GM18505 (cell line): ENCODE measurements around the gene TUBGCP6.
A peak's percentile ranks its signal among the peaks of the same experiment; 100 is the strongest.

Experiments
- ATAC-seq: cut with Tn5 transposase; IDR thresholded peaks from one replicate; pipeline ENCODE4 v1.9.1; 2021; ENCODE audit not compliant: unreplicated experiment
- POLR2A ChIP-seq: IDR thresholded peaks from 4 replicates; pipeline ENCODE4 v1.6.1; 2011; ENCODE audit warnings: borderline replicate concordance; ENCODE audit not compliant: insufficient read depth, insufficient read length; ENCODE audit errors: extremely low read depth

Gene TUBGCP6

DNA sequence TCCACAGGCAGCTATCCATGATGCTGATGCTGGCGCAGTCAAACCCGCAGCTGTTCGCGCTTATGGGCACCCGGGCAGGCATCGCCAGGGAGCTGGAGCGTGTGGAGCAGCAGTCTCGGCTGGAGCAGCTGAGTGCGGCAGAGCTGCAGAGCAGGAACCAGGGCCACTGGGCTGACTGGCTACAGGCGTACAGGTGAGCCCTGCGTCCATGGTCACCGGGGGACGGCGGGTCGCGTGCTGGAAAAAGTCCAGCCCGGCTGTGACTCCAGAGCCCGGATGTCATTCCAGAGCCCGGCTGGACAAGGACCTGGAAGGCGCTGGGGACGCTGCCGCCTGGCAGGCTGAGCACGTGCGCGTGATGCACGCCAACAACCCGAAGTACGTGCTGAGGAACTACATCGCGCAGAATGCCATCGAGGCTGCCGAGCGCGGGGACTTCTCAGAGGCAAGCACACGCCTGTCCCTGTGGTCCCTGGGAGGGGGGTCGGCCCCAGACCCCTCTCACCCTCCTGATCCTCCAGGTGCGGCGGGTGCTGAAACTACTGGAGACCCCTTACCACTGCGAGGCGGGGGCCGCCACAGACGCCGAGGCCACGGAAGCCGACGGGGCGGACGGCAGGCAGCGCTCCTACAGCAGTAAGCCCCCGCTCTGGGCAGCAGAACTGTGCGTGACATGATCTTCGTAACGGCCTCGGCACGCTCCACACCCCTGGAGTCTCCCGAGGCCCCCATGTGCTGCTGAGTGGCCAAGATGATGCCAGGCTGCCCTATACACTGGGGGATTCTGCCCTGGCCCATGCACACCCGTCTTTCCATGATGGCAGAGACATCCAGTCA, 27.9 kb downstream of the TUBGCP6 start:
- no peak for TF ChIP-seq POLR2A
- ATAC-seq = no peak

DNA sequence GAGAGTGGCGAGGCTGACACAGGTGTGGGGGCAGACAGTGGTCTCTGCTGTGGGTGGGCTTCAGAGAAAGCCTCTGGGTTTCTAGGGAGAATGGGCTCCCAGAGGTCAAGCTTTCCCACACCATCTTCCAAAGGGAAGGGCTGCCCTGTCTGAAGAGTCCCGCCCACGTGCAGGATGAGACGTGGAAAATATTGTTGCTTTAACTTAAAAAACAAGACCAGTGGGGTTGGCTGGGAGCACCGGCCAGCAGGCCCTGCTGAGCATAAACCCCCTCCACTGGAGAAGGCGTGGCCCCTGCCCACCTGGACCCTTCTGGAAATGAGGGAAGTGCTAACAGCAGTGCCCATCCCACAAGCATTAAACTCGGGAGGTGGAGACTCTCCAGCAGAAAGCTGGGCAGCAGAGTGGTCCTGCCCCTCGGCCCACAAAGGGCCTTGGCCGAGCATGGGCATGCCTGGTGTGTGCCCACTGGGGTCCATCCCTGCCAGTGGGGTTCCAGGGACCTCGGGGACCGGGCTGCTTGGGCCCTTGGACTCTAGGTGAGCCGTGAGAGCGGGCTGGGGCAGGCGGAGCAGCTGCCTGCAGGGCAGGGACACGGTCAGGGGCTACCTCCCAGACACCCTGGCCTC, 28.7 kb downstream of the TUBGCP6 start:
- no peak for TF ChIP-seq POLR2A
- no peak for ATAC-seq

DNA sequence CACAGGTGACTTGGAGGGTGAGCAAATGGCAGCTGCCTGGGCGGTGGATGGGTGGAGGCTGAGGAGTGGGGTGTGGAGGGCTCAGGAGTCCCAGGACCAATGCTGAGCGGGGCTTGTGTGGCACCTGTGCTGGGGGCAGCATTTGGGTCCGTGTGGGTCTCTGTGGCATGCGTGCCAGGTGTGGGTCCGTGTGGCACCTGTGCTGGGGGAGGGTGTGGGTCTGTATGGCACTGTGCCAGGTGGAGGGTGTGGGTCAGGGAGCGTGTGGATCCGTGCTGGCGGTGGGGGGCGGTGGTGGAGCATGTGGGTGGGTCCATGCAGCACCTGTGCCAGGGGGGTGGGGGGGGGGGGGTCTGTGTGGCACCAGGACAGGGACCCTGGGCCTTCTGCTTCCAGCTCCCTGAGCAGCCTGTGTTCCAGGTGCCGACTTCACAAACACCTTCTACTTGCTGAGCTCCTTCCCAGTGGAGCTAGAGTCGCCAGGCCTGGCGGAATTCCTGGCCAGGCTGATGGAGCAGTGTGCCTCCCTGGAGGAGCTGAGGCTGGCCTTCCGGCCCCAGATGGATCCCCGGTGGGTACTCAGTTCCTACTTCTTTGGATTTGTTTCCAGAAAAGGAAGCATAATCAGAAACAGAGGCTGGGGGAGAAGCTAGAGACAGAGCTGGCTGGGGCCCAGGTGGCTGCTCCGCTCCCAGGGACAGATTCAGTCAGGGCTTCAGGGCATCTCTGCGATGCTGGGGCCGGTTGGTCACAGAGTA, 29.3 kb downstream of the TUBGCP6 start:
- TF ChIP-seq POLR2A = no peak
- no peak for ATAC-seq

DNA sequence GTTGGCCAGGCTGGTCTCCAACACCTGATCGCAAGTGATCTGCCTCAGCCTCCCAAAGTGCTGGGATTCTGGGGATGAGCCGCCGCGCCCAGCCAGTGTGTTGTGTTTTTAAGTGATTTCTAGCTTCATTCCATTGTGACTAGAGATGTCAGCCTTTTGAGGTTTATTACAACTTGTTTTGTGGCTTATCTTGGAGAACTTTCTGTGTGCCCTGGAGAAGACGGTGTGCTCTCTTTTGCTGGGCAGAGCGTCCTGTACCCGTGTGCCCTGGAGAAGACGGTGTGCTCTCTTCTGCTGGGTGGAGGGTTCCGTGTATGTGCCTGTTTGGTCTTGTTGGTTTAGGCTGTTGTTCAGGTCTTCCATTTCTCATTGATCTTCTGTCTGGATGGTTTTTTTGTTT, 31.6 kb downstream of the TUBGCP6 start:
- ATAC-seq = no peak
- TF ChIP-seq POLR2A = no peak

DNA sequence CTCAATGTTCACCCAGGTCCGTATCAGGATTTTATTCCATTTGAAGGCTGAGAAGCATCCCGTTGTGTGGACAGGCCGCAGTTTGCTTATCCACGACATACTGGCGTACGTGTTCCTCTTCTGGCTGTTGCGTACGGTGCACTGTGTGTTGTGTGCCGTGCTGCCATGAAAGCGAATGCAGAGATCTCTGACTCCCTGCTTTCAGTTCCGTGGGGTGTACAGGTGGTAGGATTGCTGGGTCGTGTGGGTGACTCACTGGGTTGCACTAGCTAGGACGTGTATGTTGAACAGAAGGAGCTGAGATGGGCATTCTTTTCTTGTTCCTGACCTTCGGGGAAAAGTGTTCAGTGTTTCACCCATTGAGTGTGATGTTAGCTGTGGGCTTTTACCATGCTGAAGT, 33.7 kb downstream of the TUBGCP6 start:
- no peak for TF ChIP-seq POLR2A
- no peak for ATAC-seq

DNA sequence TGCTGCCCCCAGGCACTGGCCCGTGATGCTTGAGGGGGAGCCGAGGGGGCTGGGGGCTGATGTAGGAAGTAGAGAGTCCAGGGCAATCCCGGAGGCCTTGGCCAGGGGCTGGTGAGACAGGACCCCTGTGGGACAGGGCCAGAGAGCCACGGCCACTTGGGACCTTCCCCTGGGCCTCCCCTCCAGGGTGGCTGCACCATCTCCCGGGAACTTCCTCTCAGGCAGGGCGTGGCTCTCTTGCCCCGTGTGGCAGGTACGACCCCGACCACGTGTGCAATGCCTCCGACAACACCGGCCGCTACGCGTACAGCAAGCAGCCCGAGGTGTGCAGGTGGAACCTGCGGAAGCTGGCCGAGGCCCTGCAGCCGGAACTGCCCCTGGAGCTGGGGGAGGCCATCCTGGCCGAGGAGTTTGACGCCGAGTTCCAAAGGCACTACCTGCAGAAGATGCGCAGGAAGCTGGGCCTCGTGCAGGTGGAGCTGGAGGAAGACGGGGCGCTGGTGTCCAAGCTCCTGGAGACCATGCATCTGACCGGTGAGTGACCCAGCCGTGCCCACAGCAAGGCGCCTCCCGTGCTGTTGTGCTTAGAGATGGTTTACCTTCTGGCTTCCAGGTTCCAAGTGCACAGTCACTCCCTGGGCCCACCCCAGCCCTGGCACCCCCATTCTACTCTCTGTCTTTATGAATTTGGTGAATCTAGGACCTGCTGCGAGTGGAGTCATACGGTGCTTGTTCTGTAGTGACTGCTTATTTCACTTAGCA, 34.3 kb downstream of the TUBGCP6 start:
- no peak for ATAC-seq
- peak; percentile 29 for TF ChIP-seq POLR2A

DNA sequence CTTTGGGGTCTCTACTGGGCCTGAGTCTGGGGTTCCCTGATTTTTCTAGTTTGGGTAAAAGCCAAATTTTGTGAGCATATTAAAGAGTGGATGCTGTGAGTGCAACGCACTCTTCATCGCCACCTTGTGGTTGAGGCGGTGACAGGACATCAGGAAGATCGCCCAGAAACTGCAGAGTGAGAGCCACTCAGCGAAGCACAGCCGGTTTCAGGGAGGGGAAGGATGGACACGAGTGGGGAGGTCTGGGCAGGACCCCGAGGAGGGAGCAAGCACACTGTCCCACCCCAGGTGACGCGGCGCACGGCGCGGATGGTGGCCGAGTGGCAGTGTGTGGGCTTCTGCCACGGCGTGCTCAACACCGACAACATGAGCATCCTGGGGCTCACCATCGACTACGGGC, 34.9 kb downstream of the TUBGCP6 start:
- ATAC-seq = no peak
- no peak for TF ChIP-seq POLR2A

DNA sequence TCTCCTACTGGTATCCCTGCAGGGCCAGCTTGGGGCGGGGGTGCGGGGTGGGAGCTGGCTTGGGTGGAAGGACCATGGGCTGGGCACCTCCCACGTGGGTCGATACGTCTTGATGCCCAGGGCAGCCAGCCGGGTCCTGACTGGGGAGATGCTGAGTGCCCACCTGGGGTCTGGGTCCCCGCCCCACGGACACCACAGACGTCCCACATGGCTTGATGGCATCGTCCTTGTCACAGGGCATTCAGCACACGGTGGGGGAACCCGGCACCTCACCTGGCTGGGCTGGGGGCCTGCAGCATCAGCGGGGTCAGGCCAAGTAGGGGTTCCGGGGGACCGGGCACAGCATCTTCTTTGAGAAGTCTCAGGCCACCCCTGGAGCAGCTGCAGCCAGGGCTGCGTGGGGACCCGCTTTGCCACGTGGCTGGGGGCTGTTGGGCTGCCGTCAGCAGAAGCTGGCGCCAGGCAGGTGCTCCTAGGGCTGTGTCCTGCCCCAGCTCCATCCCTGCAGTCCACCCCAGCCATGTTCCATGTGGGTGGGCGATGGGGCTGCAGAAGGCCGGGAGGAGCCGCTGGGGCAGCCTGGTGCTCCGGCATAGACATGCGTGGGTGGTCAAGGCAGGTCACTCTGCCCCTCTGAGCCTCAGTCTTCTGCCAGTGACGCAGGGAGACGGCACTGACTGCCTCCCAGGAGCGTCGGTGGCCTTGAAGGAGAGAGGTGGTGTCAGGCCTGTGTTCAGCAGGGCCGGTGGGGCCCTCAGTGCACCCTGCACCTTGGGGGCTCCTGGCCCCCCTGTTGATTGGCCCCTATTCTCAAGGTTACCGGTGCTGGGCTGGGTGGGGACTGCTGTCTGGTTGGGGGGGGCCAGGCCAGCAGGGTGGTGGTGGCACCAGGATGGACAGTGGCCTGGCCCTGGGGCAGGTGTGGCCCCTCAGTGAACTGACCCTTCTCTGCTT, 35.6 kb downstream of the TUBGCP6 start:
- no peak for ATAC-seq
- TF ChIP-seq POLR2A = no peak

DNA sequence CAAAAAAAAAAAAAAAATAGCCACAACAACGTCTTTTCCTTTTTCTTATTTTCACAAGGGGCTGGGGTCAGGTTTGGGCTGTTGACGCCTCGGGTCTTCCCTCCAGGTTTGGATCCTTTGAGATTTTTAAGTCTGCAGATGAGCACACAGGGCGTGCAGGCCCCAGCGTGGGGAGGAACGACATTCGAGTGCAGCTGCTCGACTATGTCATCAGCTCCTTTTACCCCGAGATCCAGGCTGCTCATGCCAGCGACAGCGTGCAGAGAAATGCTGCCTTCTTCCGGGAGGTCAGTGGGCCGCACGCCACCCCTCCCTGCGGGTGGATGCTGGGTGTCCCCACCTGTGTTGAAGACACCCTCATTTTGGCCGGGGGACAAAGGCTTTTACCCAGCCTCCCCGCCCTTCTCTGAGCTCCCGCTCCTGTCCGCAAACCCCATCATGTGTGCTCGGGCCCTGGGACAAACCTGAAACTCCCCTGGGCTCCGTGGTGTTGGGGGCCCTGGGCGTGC, 36.3 kb downstream of the TUBGCP6 start:
- no peak for ATAC-seq
- no peak for TF ChIP-seq POLR2A

DNA sequence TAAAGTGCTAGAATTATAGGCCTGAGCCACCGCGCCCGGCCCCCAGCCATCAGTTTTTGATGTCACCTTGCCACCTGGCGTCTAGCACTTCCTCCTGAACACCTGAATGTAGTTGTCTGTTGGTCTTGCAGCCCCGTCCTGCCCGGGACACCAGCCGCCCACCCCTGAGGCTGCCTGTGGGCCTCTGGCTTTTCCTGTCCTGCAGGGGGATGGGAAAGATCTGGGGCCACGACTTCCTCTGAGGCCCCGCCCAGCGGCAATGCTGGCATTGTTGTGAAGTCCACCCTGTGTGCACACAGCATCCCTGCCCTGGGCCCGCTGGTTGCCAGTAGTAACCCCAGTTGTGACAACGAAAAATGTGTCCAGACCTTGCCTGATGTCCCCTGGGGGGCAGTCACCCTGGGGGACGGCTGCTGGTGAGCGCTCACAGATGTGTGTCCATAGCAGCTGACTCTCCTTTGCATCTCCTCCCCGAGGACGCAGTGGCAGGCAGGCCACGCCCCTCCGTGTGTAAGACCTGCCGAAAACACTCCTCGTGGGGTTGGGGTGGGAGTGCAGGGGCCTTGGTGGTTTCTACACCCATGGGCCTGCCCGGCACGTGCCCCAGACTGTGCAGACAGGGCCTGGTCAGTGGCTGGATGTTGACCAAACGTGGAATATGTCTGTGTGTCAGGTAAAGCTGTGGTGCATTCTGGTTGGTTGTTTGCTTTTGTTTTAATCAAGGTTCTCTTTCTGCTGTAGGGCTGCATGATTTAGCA, 37.3 kb downstream of the TUBGCP6 start:
- ATAC-seq = no peak
- TF ChIP-seq POLR2A = no peak

DNA sequence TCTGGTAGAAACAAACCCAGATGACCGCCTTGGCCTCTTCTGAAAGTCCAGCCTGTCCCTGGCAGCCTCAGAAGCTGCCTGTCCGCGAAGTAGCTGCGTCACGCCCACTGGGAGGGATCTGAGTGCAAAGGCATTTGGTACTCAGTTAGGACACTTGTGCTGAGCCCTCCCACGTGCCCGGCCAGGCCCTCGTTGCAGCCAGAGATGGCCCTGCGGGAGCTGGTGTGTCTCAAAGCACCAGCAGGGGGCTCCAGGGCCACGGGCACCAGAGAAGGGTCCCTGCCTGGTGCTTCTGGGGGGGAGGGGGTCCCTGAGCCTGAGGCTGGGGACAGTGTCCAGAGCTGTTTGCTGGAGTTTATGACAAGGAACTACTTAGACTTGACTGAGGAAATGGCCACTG, 38.2 kb downstream of the TUBGCP6 start:
- ATAC-seq = no peak
- no peak for TF ChIP-seq POLR2A
